ENCODE data around the gene PHF20.

GRCh38 chr20:35820715-35821114 is 48.9 kb downstream of the PHF20 start:
- TF ChIP-seq CTCF (IDR thresholded peaks at IDR 0.05) (no peak), POLR2A (IDR thresholded peaks at IDR 0.05) (no peak), POLR2AphosphoS5 (IDR thresholded peaks at IDR 0.05) (no peak)

Measured in breast epithelium (tissue), 3 donors.